ENCODE data around the gene PTPRT.
"Not testable (repeated sequence)": the region's sequence is repeated elsewhere in the genome, so short reads cannot be mapped to it uniquely, and the experiment has no call there.

DNA sequence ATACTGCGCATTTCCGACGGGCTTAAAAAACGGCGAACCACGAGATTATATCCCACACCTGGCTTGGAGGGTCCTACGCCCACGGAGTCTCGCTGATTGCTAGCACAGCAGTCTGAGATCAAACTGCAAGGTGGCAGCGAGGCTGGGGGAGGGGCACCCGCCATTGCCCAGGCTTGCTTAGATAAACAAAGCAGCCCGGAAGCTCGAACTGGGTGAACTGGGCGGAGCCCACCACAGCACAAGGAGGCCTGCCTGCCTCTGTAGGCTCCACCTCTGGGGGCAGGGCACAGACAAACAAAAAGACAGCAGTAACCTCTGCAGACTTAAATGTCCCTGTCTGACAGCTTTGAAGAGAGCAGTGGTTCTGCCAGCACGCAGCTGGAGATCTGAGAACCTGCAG lies 983.1 kb downstream of the PTPRT start:
- not testable (repeated sequence) for TF ChIP-seq POLR2A, BHLHE40 (IDR thresholded peaks at IDR 0.05; ENCODE audit: low read depth, low read length)
- TF ChIP-seq, protein P1, sequence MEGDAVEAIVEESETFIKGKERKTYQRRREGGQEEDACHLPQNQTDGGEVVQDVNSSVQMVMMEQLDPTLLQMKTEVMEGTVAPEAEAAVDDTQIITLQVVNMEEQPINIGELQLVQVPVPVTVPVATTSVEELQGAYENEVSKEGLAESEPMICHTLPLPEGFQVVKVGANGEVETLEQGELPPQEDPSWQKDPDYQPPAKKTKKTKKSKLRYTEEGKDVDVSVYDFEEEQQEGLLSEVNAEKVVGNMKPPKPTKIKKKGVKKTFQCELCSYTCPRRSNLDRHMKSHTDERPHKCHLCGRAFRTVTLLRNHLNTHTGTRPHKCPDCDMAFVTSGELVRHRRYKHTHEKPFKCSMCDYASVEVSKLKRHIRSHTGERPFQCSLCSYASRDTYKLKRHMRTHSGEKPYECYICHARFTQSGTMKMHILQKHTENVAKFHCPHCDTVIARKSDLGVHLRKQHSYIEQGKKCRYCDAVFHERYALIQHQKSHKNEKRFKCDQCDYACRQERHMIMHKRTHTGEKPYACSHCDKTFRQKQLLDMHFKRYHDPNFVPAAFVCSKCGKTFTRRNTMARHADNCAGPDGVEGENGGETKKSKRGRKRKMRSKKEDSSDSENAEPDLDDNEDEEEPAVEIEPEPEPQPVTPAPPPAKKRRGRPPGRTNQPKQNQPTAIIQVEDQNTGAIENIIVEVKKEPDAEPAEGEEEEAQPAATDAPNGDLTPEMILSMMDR (conservative IDR thresholded peaks at IDR 0.05; ENCODE audit: low read depth, low read length), result not testable (repeated sequence)

Data from IMR-90 (cell line).